GM19099 (cell line): Measurements from ENCODE around the gene CMKLR1.

Experiments used
- POLR2A ChIP-seq: IDR thresholded peaks from 3 replicates; pipeline ENCODE4 v1.6.1; 2011; ENCODE audit warnings: low read depth; ENCODE audit not compliant: insufficient read length; ENCODE audit errors: extremely low read depth

The CMKLR1 gene

DNA sequence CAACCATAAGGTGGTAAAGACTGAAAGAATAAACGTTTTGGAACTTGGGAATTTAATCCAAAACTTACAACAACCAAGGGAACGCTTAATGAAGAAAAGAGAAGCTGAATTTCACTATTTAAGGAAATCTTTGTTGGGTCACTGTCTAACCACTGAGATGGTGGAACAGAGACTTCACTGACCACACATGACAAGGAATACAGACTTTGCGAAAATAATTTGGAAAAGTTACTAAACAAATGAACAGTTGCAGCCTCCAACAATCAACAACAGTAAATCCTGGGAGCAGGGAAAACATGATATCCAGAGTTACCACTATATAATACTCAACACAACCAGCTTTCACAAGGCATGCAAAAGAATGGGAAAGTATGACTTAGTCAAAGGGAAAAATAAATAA is 79.1 kb downstream of the CMKLR1 start:
- TF ChIP-seq POLR2A: no peak

DNA sequence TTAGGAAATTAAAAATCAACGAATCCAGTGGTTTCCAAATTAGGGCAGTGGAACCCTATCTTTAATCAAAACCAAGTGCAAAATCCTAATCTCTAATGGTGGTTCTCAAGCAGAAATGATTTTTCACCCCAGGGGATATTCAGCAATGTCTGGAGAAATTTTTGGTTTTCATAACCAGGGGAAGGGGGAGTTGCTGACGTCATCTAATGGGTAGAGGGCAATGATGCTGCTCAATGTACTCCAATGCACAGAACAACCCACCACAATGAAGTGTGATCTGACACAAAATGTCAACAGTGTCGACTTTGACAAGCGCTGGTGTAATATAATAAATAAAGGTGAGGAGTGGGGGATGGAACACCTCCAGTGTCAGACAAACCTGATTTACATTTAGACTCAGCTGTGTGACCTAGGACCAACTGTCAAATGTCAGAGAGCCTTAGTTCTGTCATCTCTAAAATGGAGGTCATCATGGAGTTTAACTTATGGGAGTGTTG is 81.5 kb downstream of the CMKLR1 start:
- no peak for TF ChIP-seq POLR2A

DNA sequence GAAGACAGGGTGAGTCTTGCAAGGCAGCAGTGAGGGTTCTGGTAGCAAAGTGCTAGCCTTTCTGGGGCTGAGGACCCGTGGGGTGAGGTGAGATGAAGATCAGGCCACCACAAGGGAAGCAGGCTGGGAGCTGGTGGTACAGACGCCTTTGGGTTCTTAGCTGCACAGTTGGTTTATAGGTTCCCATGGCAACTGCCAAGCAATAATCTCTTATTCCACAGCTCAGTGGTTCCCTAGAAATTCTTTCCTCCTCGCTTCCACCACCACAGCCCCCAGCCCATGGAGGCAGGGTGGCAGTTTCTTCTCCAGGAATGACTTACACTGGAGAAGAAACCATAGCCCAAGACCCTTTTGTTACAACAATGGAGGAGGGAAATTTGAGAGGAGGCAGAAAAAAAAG is 82.1 kb downstream of the CMKLR1 start:
- no peak for TF ChIP-seq POLR2A

DNA sequence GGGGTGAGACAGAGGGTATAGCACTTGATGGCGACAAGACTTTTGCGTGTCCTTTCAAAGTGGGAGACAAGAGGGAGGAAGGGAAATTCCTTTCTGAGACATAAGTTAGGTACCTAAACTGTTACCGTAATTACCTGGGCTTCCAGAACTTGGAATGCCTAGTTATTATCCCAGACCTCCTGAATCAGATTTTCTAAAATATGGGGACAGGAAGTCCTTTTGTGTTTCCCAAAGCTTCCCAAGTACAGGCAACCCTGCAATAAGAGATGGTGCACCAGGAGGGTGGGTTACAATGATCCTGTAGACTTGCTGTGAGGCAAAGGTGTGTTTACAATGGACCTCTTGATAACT is 83.9 kb downstream of the CMKLR1 start:
- no peak for TF ChIP-seq POLR2A

DNA sequence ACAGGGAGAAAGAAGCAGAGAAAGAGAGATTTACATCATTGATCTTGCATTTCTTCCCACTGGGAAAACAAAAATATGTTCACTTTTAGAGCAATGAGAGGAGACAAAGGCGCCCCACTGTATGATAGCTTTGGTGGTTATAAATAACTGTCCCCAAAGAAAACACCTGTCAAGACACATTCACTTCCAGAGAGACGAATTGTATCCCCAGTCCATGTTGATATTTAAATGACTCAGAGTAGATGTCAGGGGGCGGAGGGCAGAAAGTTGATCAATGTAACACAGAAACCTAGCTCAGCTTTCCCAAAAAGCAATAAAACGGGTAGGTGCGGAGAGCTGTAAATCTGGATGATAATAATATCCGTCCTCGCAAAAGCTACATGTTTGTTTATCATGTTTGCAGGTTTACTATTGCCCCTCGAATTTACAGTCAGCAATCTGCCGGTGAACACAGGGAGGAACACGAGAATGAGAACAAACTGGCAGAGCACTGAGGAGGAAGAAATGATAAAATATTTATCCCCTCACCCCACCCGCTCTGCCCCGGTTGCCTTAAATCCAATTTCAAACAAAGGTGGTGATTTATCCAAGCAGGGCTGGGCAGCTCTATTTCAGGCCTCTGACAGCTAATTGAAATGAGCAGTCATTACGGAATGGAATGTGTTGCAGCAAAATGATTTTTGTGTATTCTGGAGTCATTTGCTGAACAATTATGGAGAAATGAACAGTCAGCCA is 84.4 kb downstream of the CMKLR1 start:
- no peak for TF ChIP-seq POLR2A

DNA sequence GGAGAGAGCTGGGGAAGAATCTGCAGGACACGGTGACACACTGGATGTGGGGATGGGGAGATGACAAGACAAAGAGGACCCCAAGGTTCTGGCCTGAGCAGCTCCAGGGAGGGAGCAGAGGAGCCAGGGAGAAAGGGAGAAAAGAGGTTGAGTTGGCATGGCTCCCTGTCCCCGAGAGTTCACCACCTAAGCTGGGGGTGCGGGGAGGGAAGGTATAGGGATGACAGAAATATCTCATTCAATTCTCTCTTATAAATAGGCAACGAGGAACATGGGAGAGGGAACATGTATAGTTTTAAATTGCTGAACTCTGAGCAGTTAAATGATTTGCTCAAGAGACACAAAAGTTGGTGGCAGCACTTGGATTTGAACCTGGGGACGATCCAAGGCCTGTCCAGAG is 85.1 kb downstream of the CMKLR1 start:
- no peak for TF ChIP-seq POLR2A

DNA sequence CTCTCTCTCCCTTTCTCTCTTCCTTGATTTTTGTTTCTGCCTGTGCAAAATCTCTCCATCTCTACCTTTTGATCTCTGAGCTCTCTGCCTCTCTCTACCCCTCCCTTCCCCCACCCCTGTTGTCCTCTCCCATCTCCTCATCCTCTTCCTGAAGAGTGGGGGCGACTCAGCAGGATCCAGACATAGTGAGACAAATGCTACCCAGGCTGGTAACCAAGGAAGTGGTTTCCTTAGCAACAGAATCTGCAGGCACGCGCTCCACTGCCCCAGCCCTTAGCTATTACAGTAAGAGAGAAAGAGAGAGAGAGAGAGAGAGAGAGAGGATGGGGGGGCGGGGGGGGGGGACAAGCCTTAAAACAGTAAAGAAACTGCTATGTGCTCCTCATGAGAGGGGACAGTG is 85.6 kb downstream of the CMKLR1 start:
- TF ChIP-seq POLR2A: no peak

DNA sequence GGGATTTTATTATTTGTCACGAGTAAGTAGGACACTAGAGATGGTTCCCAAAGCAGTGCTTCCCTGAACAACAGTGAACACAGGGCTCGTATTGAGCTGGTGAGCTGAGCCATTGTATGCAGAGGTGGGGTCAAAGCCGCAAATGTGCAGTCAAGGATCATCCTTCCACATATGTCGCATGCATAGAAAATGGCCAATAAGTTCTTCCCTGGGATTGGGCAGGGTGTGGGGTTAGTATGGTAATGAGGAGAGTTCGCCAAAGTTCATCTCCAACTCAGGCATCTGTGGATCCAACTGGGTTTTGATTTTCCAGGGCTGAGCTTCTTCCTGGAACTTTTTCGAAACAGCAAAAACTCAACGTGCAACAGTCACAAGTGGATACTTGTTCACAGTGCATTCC is 86.6 kb downstream of the CMKLR1 start:
- no peak for TF ChIP-seq POLR2A

GRCh38 chr12:108248011-108248410 is 91.1 kb downstream of the CMKLR1 start:
- TF ChIP-seq POLR2A: no peak

DNA sequence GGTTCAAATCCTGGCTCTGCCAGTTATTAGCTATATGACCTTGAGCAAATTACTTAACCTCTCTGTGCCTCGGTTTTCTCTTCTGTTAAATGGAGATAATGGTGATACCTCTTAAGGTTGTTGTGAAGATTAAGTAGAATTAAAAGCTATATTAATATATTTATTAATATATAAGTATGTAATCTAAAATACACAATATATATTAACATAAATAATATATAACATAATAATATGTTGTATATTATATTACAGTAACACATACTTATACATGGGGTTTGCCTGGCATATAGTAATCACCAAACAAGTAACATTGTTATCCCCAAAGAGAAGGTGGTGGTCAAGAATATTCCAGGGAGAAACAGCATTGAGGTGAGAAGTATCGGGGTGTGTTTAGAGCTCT is 92.0 kb downstream of the CMKLR1 start:
- TF ChIP-seq POLR2A: no peak

- TF ChIP-seq POLR2A: no peak
These were observed 97.0 kb downstream of the CMKLR1 start for GRCh38 chr12:108241986-108242703.

GRCh38 chr12:108240928-108241327 is 98.2 kb downstream of the CMKLR1 start:
- no peak for TF ChIP-seq POLR2A

- no peak for TF ChIP-seq POLR2A
These were observed 98.9 kb downstream of the CMKLR1 start for GRCh38 chr12:108240027-108240785.

- TF ChIP-seq POLR2A: no peak
These were observed 99.7 kb downstream of the CMKLR1 start for GRCh38 chr12:108239378-108239777.

GRCh38 chr12:108238474-108238873 is 100.6 kb downstream of the CMKLR1 start:
- TF ChIP-seq POLR2A: no peak
